Small intestine (tissue), 7 donors: ENCODE measurements around the gene TMEM117. TPM values are rescaled to one million over a fixed set of nuclear protein-coding genes. Genes with fewer than 3 reads are reported as not detected.

Source experiments
- DNase-seq, 2 donors: peaks; one replicate each; pipeline versions ENCODE4 v3.0.0 to v3.0.0-alpha.2; 2013
- FAIRE-seq: peaks from 2 replicates; lab custom pipeline; 2012; peaks lifted over from hg19 to GRCh38; lab: Jason Lieb, UNC
- H3K27ac ChIP-seq, 3 donors: one replicate each; pipeline ENCODE4 v1.5.1; 2013; ENCODE audit warnings: low read length in 2 of 3, mild to moderate bottlenecking in 2 of 3, control low read depth in 1 of 3, inconsistent platforms in 1 of 3, low read depth in 1 of 3, moderate library complexity in 1 of 3
- H3K27me3 ChIP-seq, 3 donors: one replicate each; pipeline ENCODE4 v1.6.1; 2013; ENCODE audit warnings: low read length in 3 of 3, inconsistent platforms in 1 of 3; ENCODE audit not compliant: control insufficient read depth in 3 of 3, insufficient read depth in 3 of 3
- H3K36me3 ChIP-seq, 3 donors: one replicate each; pipeline ENCODE4 v1.6.1; 2013; ENCODE audit warnings: low read length in 3 of 3, inconsistent platforms in 1 of 3, low read depth in 1 of 3, mild to moderate bottlenecking in 1 of 3, moderate library complexity in 1 of 3; ENCODE audit not compliant: control insufficient read depth in 3 of 3, insufficient read depth in 2 of 3
- H3K4me1 ChIP-seq, 3 donors: one replicate each; pipeline ENCODE4 v1.6.1; 2013; ENCODE audit warnings: low read length in 2 of 3, inconsistent platforms in 1 of 3, low read depth in 1 of 3, mild to moderate bottlenecking in 1 of 3, moderate library complexity in 1 of 3; ENCODE audit not compliant: control insufficient read depth in 3 of 3, insufficient read depth in 2 of 3
- H3K4me3 ChIP-seq, 3 donors: one replicate each; pipeline ENCODE4 v1.5.1; 2013; ENCODE audit warnings: low read length in 3 of 3, control low read depth in 1 of 3, inconsistent platforms in 1 of 3, low read depth in 1 of 3, mild to moderate bottlenecking in 1 of 3, moderate library complexity in 1 of 3
- H3K9me3 ChIP-seq, 2 donors: one replicate each; pipeline ENCODE4 v1.6.1; 2013; ENCODE audit warnings: low read depth in 1 of 2, low read length in 1 of 2; ENCODE audit not compliant: control insufficient read depth in 2 of 2, insufficient read depth in 1 of 2
- WGBS, 3 donors: extraction: QIAGEN DNeasy Blood & Tissue Kit; methylation state at CpG; one replicate each; pipeline ENCODE4 v1.1.7; 2013; 5-methylcytosine and 5-hydroxymethylcytosine counted together
- polyA plus RNA-seq, 4 donors: library from polyadenylated mRNA; stranded (reverse) in 3 of 4; unstranded in 1 of 4; fragments of 200-250 nt in 3 of 4; fragments of 120-200 nt in 1 of 4; gene quantifications; one replicate each; pipeline versions ENCODE4 v1.2.1 to v1.2.3, GENCODE V29; 2013
- donor health status: healthy with polysubstance abuse.
- donor health status: control.
- donor health status: control.
- donor health status: Bipolar disorder and iron deficiency.
- donor health status: healthy.

The TMEM117 gene
- polyA plus RNA-seq, 4 donors: 6.3 to 14.3 (median 13.8) TPM

GRCh38 chr12:44389038-44389437 lies 553.2 kb downstream of the TMEM117 start:
- no peak overlapping the region for H3K27ac ChIP-seq
- H3K9me3 ChIP-seq: no peaks in the 10 kb centered on the region
- FAIRE-seq (no peak), DNase-seq (no peak)
- no peaks in the 10 kb centered on the region for H3K27me3 ChIP-seq
- H3K4me3 ChIP-seq: no peak overlapping the region
- no peaks in the 10 kb centered on the region for H3K36me3 ChIP-seq
- WGBS, 3 donors: 88 to 92% (median 91%) methylated on average over 2 of the region's 2 CpGs
- no peaks in the 10 kb centered on the region for H3K4me1 ChIP-seq

DNA sequence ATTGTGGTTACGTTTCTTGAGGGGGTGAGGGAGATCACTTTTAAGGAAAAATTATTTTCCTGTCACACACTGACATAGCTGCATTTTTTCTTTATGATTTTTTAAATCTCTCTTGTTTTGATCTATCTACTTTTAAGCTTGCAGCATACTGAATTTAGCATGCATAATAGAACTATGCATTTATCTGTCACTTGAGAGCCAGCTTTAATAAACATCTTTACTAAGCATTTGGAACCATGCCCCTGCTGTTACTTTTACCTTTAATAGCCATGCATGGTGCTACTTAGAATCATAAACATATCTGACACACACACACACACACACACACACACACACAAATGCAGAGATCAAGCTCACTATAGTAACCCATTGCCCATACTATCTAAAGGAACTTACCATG lies 554.0 kb downstream of the TMEM117 start:
- no peaks in the 10 kb centered on the region for H3K4me1 ChIP-seq
- no peak for FAIRE-seq
- WGBS, 3 donors: 59 to 77% (median 64%) methylated on average over 1 of the region's 1 CpG

DNA sequence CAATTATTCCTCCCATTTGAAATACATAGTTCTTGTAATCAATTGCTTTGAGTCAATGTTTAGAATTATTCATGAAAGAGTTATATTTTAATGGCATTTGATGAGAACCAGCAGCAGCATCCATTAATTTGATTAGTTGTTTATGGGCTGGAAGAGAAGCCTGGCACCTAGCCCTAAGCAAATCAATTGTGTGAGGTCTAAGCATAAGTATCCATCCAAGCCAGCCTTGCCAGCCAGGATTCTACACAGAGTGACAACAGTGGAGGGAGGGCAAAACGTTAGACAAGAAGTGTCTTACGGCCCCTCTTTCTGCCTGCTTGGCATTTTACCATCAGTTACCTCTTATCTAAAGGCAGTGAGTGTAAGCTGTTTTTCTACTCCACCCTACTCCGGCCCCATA lies 561.8 kb downstream of the TMEM117 start:
- Histone ChIP-seq H3K4me1 (no peaks in the 10 kb centered on the region), H3K36me3 (no peaks in the 10 kb centered on the region), H3K27me3 (no peaks in the 10 kb centered on the region), H3K27ac (no peak overlapping the region), H3K4me3 (no peak overlapping the region), H3K9me3 (peaks cover 0 to 7% of the 10 kb centered on the region in 2 donors)
- no peak for DNase-seq
- FAIRE-seq: no peak
- WGBS, 3 donors: 78 to 80% (median 80%) methylated on average over 3 of the region's 3 CpGs

More for the DNA sequence above, 554.0 kb downstream of the TMEM117 start:
- no peak overlapping the region for H3K4me3 ChIP-seq
- H3K36me3 ChIP-seq: no peaks in the 10 kb centered on the region
- H3K27me3 ChIP-seq: no peaks in the 10 kb centered on the region
- DNase-seq: no peak
- H3K9me3 ChIP-seq: no peaks in the 10 kb centered on the region
- no peak overlapping the region for H3K27ac ChIP-seq

- peak; percentile 42 to 50 for DNase-seq
- no peak overlapping the region for H3K4me3 ChIP-seq
- H3K9me3 ChIP-seq: peaks cover 0 to 7% of the 10 kb centered on the region in 2 donors
- H3K27me3 ChIP-seq: no peaks in the 10 kb centered on the region
- H3K4me1 ChIP-seq: peaks cover 0 to 8% (median 6%) of the 10 kb centered on the region in 3 donors
- H3K27ac ChIP-seq: no peak overlapping the region
- no peak for FAIRE-seq
- H3K36me3 ChIP-seq: no peaks in the 10 kb centered on the region
- WGBS, 3 donors: 8 to 35% (median 11%) methylated on average over 2 of the region's 2 CpGs
These were observed 567.3 kb downstream of the TMEM117 start for GRCh38 chr12:44403185-44403584.

- Histone ChIP-seq H3K36me3 (no peaks in the 10 kb centered on the region), H3K9me3 (peaks cover 0 to 7% of the 10 kb centered on the region in 2 donors), H3K4me3 (no peak overlapping the region), H3K4me1 (peaks cover 0 to 8% (median 6%) of the 10 kb centered on the region in 3 donors), H3K27ac (no peak overlapping the region), H3K27me3 (no peaks in the 10 kb centered on the region)
- DNase-seq: peak in 1 of 2 donors; percentile 7
- no peak for FAIRE-seq
- 53 to 61% (median 58%) methylated on average over 4 of the region's 4 CpGs for WGBS, 3 donors
These were observed 569.4 kb downstream of the TMEM117 start for GRCh38 chr12:44405297-44405696.

- Histone ChIP-seq H3K36me3 (no peaks in the 10 kb centered on the region), H3K4me3 (no peak overlapping the region), H3K9me3 (no peaks in the 10 kb centered on the region), H3K27me3 (no peaks in the 10 kb centered on the region), H3K4me1 (no peaks in the 10 kb centered on the region), H3K27ac (no peak overlapping the region)
- 88 to 94% (median 88%) methylated on average over 1 of the region's 1 CpG for WGBS, 3 donors
- no peak for FAIRE-seq
- no peak for DNase-seq
These were observed 586.7 kb downstream of the TMEM117 start for GRCh38 chr12:44422559-44422958.

- 40 to 51% (median 40%) methylated on average over 2 of the region's 2 CpGs for WGBS, 3 donors
- H3K27ac ChIP-seq: no peak overlapping the region
- no peak overlapping the region for H3K4me3 ChIP-seq
- no peak for DNase-seq
- H3K4me1 ChIP-seq: no peaks in the 10 kb centered on the region
- H3K9me3 ChIP-seq: no peaks in the 10 kb centered on the region
- no peak for FAIRE-seq
- no peaks in the 10 kb centered on the region for H3K36me3 ChIP-seq
- H3K27me3 ChIP-seq: no peaks in the 10 kb centered on the region
These were observed 592.9 kb downstream of the TMEM117 start for GRCh38 chr12:44428825-44429224.

DNA sequence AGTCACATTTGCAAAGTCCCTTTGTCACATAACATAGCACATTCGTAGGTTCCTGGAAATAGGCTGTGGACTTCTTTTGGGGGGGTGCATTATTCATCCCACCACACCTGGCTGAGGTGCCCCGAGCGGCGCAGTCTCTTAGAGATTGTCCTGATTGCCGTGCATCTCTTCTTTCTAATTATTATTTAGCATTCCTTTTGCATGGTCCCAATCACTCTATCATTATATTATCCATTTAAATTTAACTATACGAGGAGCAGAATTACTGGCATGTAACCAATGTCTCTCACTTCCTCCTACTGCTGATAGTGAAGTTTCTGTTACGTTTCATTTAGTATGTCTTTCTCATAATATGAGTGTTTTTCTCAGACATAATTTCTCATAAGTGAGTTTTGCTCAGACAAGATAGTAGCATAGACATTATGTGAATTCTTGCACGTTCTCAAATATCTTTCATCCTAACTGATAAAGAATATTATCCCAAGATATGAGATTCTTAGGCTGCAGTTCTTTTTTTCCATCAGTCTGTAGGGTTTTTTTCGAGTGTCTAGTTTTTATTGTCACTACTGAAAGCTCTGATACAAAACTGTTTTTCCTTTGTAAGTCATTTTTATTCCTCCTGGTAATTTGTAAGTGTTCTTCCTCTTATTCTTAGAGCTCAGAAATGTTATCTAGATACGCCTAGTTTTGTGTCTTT lies 595.9 kb downstream of the TMEM117 start:
- WGBS, 3 donors: 62 to 69% (median 64%) methylated on average over 10 of the region's 10 CpGs
- Histone ChIP-seq H3K27ac (no peak overlapping the region), H3K27me3 (no peaks in the 10 kb centered on the region), H3K36me3 (no peaks in the 10 kb centered on the region), H3K4me3 (no peak overlapping the region), H3K4me1 (no peaks in the 10 kb centered on the region), H3K9me3 (no peaks in the 10 kb centered on the region)
- FAIRE-seq (no peak), DNase-seq (no peak)

DNA sequence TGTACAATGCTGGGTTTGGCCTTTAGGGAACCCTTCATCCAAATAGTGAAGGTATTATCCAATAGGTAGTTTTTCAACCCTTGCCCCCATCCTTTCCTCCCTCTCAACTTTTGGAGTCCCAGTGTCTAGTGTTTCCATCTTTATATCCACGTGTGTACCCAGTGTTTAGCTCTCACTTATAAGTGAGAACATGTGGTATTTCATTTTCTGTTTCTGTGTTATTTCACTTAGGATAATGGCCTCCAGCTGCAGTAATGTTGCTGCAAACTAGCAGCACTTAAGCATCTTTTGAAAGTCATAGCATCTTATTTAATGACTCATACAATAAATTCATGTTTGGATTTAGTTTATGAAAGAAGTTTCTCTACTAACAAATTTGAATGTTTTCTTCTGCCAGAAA lies 597.8 kb downstream of the TMEM117 start:
- no peaks in the 10 kb centered on the region for H3K27me3 ChIP-seq
- no peaks in the 10 kb centered on the region for H3K9me3 ChIP-seq
- FAIRE-seq (no peak), DNase-seq (no peak)
- H3K4me1 ChIP-seq: no peaks in the 10 kb centered on the region
- no peak overlapping the region for H3K27ac ChIP-seq
- no peak overlapping the region for H3K4me3 ChIP-seq
- WGBS, 3 donors: 51 to 61% (median 57%) methylated on average over 1 of the region's 1 CpG
- no peaks in the 10 kb centered on the region for H3K36me3 ChIP-seq
